NCI-H1930 (cell line): ENCODE results near the gene TBC1D22A.
"Not testable (repeated sequence)": the region's sequence is repeated elsewhere in the genome, so short reads cannot be mapped to it uniquely, and the experiment has no call there.

Experiments used
- DNase-seq, 2 experiments: peaks; one replicate each; lab custom pipeline; 2025; lab: John Stamatoyannopoulos, UW

Gene TBC1D22A

DNA sequence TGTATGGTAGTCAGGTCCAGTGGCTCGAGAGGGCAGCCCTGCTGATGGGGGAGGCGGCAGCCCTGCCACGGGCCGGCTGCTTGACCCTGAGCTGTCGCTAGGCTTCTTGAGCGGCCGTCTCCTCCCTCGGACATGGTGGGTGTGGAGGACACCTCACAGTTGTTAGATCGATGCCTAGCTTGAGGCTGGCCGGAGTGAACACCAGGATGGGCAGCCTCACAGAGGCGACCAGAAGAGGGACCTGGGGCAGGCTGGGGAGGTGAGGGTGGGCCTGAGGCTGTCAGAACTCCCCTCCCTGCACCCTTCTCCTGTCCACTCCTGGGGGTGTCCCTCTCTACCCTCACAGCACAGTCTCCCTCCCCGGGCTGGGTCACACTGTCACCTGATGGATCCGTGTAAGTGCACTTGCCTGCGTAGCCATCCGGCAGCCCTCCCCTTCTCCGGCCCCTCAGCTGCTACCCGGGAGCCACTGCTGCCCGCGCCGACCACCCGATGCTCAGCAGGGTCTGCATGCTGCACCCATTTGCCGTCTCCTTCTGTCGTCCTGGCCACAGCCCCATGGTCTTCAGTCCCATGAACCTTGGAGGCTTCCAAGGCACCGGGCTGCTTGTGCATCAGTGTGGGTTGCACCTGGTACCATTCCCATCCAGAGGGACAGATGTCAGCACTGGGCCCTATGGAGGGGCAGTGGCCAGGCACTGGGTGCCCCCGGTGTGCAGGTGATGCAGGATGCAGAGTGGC, 394.1 kb downstream of the TBC1D22A start:
- no peak for DNase-seq

DNA sequence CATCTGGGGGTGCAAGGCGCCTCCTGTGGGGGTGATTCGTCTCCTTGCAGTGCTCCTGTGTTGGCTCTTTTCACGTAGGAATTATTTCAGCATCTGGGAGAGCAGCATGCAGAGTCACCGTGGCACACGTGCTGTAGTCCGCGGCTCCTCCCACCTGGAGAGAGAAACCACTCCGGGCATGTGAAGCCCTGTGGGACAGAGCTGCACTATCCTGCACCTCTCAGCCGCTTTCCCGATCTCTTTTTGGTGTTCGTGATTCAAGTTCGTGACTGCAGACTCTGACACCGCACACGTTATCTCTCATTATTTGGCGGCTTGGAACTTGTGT, 394.6 kb downstream of the TBC1D22A start:
- DNase-seq, result no peak

DNA sequence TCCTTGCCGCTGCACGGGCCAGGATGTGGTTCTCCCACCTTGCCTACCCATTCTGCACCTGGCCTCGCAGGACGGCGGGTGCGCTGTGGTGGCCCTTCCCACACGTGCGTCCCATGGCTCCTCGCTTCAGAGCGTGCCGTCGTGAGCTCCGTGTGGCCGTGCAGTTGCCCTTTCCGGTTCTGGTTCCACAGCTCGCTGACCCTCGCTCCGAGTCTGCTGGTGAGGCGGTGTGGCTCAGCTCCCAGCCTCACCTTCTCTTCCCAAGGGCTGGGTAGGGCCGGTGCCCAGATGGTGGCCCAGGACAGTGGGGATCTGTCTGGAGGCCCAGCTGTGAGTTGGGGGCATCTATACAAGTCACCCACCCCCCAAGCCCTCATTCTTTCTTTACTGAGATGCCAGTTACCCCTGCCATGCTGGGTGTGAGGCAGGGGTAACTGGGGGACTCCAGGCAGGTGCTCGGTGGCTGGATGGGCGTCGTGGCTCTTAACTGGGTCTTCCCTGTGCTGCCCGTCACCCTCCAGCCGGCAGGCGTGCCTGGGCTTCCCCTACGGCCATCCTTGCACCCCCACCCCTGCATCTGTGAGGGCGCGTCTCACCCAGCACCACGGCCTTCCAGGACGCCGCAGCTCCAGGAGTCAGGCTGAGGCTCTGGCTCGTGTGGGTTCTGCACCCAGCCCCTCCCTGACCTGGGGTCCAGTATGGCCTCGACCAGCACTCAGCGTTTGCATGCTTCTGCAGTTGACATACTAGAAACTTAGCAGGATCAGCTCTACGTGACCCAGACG, 395.2 kb downstream of the TBC1D22A start:
- no peak for DNase-seq

DNA sequence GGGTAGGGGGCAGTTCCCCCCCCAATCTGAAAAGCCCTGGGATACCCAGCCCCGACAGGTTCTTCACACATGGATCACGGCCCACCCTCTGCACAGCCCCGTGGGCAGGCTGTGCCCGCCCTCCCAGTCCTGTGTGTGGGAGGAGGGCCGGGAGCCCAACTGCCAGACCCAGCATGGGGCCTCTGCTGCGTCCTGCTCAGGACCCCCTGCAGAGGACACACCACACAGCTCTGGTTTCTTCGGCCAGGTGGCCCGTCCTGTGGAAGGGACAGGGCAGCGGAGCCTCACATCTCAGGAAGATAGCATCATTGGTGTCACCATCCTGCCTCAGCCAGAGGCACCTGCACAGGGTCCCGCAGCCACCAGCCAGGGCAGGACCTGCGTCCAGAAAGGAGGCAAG, 396.0 kb downstream of the TBC1D22A start:
- DNase-seq, result no peak

DNA sequence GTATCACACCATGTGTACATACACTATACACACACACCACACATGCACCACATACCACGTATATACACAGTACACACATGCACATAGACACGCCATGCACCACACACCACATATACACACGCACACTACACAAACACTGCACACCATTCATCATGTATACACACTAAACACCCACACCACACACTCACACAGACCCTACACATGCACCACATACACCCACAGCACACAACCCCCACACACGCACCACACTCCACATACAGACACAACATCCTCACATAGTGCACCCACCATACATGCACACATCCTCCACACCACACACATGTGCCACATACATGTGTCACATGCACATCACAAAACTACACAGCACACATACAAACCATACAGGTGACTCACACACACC, 397.1 kb downstream of the TBC1D22A start:
- DNase-seq, result no peak

DNA sequence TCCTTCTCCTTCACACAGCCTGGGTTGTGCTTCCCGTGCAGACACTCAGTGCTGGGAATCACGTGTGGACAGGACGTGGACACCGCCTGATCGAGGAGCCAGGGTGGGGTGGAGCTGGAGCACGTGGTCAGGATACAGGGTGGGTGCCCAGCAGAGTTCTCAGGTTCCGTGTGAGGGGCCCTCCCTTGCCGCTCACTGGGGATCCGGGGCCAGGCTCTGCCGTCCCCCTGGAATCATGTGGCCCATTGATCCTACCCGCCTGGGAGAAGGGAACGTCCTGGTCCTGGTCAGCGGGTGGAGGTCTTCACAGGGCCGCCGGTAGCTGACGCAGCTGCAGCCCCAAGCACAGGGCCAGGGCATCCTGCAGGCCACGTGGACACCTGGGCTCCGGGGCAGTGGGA, 397.7 kb downstream of the TBC1D22A start:
- no peak for DNase-seq

DNA sequence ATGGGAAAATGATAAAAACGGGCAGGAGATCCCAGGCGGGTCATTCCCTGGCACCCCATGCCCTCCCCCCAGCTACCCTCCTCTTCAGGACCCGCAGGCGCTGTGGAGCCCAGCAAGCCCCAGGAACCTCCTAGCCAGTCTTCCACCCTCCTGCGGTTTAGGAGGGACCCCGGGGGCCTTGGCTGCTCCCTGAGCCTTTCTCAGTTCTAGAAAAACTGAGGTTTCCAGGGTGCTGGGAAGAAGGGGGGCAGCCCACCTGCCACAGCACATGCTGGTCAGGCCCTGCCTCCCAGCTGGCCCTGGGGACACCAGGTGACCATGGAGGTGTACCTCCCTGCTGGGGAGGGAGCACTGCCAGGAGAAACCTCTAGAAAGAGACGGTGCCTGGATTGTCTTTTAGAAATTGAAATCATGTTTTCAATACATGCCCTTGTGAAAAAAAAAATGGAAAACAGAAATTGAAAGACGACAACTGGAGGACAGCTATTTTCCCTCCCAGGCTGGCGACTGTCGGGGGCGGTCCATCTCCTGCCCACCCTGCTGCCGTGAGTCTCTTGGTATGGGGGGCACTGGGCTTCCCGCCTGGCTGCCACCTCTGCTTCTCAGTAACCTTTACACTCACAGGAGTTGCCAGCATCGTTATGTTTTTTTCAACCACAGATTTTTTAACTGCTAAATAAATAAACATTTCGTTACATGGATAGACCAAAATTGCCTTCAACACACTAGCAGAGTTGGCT, 398.5 kb downstream of the TBC1D22A start:
- DNase-seq, result no peak

DNA sequence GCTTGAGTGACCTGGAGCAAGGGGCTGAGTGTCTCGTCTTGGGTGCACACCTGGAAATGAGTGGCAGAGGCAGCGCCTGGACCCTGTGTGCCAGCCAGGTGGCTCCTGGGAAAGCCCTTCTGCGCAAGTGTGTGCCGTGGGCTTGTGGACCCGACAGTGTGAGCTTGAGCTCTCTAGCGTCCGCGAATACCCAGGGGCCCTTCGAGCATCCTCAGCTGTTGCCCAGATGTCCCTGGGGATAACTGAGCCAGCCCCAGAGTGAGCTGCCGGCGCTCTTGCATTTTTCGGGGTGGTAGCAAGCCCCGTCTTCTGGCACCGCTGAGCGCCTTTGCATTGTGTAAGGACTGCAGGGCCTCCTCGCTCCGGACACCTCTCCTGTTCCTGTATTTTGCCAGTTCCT, 399.2 kb downstream of the TBC1D22A start:
- no peak for DNase-seq

DNA sequence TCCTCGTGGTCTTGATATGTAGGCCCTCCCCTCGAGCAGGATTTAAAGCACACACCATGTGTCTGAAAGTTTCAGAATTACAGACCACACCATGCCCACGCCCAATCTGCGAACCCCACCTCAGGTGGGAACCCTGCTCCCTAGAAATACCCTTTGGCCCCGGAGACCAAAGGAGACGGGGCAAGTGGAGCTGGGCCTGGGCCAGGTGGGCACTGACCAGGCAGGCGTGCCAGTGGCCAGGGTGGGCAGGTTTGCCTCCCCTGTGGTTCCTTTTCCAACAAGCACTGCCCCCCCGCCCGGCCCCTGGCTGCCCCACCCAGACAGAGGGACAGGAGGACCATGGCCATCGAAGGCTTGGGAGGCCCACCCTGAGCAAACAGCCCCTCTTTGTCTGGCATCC, 400.4 kb downstream of the TBC1D22A start:
- no peak for DNase-seq

DNA sequence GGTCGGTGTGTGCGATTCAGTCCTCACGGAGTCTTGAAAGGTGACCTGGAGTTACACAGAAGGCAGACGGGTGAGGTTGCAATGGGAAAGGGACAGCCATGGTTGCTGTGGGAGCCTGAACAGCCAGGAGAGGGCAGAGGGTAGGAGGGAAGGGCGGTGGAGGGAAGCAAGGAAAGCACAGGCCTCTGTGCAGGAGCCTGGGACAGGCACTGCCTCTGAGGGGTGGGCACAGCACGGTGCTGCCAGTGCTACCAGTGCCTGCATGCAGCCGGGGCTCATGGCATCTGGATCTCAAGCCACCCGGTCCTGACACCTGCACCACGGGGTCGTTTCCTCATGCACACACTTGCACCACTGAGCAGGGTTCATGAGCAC, 401.0 kb downstream of the TBC1D22A start:
- DNase-seq, result no peak

DNA sequence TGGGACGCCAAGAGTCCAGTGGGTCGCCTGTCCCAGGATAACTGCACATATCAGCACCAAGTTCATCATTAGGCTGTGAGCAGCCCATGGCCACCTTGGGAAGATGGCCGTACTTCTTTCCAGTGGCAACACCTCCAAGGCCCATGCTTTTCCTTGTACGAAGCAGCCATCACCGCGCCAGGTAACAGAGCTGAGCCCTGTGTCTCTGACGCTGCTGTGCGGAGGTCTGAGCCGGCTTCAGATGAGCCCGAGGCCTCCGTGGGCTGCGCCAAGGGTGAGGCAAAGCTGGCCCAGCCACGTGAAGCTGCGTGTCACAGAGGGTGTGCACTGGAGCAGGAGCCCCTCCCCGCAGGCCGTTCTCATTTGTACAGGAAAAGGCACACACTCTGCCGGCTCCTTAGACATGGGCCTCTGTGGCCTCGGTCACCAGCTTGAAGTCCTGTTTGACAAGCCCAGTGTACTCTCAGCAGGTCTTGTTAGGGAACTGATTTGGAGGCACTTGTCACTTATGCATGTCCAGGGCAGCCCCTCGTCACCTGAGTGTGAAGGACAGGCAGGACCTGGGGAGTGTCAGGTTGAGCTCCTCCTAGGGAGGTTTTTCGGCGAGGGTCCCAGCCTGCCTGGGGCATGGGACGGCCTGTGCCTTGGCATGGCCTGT, 401.5 kb downstream of the TBC1D22A start:
- DNase-seq, result no peak

DNA sequence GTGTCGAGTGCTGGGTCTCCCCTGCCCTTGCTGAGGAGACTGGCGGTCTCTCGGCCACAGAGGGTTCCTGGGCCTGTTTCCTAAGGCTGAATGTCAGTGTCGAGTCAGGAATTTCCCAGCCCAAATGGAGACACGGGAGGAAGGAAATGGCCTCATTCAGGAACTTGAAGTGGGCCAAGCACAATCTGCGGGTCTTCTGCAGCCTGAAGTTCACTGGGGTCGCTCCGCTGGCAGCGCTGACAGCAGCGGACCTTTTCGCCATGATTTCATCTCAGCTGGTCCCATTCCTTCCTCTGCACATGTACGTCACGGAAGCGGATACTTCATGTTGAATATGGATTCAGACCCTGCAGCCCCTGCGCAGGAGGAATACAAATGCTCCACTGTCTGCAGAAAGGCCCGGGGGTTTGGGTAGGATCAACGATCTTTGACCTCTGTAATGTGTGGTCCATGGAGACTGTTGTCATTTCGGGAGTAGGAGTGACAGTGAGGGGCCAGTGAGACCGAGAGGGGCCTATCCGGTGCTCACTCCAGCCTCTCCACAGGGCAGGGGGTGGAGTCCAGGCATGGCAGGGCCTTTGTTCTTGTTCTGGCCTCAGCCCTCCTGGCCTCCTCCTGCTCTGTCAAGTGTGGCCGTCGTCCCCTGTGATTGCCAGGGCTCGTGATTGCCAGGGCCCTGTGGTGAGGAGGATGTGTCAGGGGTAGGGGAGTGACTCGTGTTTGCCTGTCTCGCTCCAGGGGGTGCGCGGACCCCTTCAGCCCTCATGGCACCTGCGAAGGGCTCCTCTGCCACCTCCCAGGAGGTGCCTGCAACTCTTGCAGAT, 402.3 kb downstream of the TBC1D22A start:
- DNase-seq, result no peak

DNA sequence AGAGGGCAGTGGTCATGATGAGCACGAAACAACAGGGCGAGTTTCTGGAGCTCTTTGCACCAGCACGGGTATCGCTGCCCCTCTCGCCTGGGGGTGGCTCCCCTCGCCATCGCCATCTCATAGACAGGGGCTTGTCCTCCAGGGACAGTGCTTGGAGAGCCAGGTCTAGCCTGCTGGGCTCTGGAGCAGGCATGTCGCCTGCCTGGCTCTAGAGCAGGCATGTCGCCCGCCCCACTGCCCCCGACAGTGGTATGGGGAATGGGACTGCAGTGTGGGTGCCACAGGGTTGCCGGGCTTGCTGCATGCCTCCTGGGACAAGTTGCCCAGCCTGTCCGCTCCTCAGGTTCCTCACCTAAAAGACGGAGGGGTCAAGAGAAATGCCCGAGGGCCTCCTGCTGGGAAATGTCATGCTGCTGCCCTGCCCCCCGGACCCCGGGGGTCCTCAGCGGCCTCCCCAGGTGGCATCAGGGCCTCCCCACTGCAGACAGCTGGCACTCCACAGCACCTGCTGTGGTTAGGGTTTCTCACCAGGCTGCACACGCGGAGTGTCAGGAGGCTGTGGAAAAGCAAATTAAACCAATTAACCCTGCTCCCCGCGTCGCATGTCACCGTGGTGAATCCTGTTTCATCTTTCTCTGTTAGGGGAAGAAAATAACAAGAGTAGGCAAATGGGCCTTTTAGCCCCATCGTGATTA, 403.0 kb downstream of the TBC1D22A start:
- DNase-seq, result no peak

DNA sequence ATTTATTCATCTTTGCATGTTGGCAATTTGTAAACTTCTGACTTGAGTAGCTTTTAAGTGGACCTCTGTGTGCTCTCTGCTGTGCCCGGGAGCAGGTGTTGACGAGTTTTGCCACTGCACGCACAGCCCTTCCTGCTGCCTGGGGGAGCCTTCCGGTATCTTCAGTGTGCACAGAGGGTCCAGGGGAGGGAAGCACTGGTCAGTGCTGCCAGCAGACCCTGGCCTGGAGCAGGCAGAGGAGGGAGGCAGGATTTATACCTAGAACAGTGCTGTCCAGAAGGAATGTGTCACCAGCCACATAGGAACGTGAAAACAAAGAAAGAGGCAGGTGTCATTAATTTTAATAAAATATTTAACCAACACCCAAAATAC, 403.6 kb downstream of the TBC1D22A start:
- DNase-seq, result no peak

DNA sequence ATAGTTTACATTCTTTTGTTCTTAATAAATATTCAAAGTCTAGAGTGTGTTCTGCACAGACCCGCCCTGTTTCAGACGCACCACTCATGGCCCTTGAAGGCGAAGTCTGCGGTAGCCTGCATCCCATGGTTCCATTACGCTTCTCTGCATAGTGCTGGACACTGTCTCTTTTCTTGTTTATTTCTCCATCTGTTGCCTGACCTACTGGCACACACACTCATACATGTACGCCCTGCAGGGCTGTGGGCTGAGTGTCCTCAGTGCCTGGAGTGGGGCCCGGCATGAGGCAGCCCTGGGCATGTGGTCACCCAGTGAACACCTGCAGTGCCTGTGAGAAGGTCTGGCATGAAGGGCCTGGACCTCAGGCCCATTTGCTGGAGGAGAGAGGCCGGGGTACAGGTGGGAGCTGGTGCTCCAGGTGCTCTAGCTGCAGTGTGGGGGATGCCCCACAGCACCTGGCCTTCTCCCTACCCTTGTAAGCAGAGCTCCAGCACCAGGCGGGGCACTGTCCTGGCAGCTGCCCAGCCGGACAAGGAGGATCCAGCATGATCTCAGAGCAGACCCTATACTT, 404.1 kb downstream of the TBC1D22A start:
- DNase-seq, result no peak

DNA sequence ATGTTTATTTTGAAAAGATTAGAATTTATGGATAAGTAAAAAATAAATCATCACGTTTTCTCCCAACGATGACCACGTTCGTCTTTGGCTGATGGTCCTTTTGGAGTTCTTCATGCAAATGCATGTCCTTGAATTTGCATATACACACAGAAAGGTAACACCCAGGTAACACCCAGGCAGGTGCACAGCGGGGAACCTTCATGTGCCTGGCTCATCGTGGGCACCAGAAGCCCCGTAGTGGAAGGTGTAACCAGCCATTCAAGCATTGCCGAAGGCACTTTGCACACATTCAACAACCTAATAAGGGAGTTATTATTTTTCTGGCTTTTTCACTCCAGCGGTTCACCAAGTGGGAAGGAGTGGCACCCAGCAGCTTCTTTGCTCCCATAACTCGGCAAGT, 404.6 kb downstream of the TBC1D22A start:
- no peak for DNase-seq

DNA sequence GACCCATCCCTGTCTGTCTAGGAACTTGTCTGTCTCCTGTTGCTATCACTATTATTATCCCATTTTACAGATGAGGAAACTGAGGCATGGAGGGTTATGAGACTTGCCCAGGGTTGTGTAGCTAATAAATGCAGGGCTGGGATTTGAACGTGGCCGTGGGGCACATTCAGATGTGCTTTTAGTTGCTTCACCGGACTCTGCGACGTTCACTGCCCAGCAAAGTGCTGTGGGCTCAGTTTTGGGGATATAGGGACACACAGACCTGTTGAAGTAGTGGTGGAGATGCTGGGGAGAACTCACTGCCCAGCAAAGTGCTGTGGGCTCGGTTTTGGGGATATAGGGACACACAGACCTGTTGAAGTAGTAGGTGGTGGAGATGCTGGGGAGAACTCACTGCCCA, 405.5 kb downstream of the TBC1D22A start:
- DNase-seq, result not testable (repeated sequence)

DNA sequence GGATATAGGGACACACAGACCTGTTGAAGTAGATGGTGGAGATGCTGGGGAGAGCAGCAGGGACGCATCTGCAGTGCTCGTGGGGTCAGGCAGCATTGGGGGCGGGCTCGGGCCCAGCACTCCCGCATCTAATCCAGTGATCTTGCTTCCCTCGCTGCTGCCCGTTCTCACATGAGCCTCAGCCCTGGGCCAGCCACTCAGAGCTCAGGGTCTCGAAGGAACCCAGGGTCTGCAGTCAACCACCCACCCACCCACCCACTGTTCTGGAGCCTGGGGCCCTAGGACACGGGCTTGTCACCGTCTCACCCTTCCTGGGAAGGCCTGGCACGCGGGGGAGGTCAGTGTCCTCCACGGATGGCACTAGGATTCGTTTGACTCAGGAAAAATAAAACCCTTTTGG, 406.0 kb downstream of the TBC1D22A start:
- no peak for DNase-seq

DNA sequence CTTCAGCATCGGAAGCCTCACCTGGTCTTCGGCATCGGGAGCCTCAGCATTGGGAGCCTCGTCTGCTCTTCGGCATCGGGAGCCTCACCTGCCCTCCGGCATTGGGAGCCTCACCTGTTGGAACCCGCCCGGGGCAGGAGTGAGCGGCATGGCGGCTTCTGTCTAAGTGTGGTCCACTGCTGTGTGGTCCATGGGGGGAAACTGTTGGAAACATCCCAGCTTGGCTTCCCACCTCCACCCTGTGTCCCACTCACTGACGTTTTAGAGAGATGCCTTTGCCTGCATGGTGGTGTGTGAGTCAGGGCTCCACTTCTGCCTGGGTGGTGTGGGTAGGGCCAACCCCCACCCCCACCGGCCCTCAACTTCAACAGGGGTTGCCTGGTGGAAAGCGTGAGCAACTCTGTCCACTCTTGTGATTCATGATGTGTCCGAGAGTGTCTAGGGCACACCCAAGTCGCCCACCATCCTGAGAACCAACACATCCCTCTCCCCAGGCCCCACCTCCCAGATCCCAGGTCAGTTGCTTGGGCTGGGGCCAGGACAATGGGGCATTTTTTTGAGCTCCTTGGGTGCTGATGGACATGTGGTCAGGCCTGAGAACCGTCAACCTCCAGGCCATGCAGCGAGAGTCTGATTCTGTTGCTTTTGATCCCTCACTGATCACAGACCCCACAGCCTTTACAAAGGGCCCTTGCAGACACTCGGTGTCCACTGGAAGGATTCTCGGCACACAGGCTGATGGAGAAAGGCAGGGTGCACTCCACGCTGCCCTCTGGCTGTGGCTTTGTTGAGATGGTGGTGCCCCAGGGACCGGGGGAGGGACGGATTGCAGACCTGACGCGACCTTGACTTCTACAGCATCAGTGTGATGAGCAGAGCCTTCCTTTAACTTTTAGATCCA, 406.7 kb downstream of the TBC1D22A start:
- no peak for DNase-seq

DNA sequence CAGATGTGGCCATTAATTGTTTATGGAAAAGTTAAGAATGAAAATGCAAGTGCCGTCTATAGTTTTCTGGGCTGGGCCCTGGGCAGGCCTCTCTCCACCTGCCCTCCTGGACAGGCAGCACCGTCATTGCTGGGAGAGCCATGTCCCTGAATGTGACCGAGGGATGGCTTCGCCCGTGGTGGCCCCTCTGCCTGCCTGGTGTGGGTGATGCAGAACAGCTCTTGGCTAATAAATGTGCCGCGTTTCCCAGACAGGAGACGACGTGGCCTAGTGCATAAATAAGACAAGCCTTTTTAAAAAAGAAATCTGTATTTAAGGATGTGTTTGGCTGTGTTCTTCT, 407.3 kb downstream of the TBC1D22A start:
- no peak for DNase-seq
